GM12801 (cell line): ENCODE results near the gene TGFB1.

Experiments used
- CTCF ChIP-seq: IDR thresholded peaks from one replicate; pipeline ENCODE4 v1.5.1; 2011; ENCODE audit warnings: control low read depth; ENCODE audit not compliant: insufficient read length; ENCODE audit errors: extremely low read depth

TGFB1 gene

GRCh38 chr19:41332468-41332867, 21.3 kb downstream of the TGFB1 start:
- TF ChIP-seq CTCF, result no peak

- no peak for TF ChIP-seq CTCF
These were observed 21.7 kb downstream of the TGFB1 start for GRCh38 chr19:41332000-41332399.

- no peak for TF ChIP-seq CTCF
These were observed 22.6 kb downstream of the TGFB1 start for GRCh38 chr19:41330946-41331678.

GRCh38 chr19:41330481-41330880, 23.2 kb downstream of the TGFB1 start:
- TF ChIP-seq CTCF, result no peak

GRCh38 chr19:41328842-41329225, 24.9 kb downstream of the TGFB1 start:
- no peak for TF ChIP-seq CTCF

GRCh38 chr19:41328157-41328841, 25.4 kb downstream of the TGFB1 start:
- TF ChIP-seq CTCF, result no peak

GRCh38 chr19:41327576-41328156, 26.1 kb downstream of the TGFB1 start:
- TF ChIP-seq CTCF, result no peak
